Measurements from ENCODE around the gene NUP214.

NUP214 gene

GRCh38 chr9:131125288-131126058 lies at the start of gene NUP214:
Gene NUP214, plus strand, starts transcription at chr9:131125586. Its CDS starts 119 bp downstream, at chr9:131125705.
- DNase-seq, result peak; percentile 99

GRCh38 chr9:131076347-131077195 lies 48.8 kb upstream of the NUP214 start:
- no peak for DNase-seq

GRCh38 chr9:131078427-131079366 lies 46.7 kb upstream of the NUP214 start:
- DNase-seq, result no peak

- DNase-seq, result no peak
These were observed 44.8 kb upstream of the NUP214 start for GRCh38 chr9:131080589-131080988.

- DNase-seq, result no peak
These were observed 43.5 kb upstream of the NUP214 start for GRCh38 chr9:131081868-131082267.

- no peak for DNase-seq
These were observed 42.4 kb upstream of the NUP214 start for GRCh38 chr9:131082774-131083512.

GRCh38 chr9:131084661-131085369 lies 40.6 kb upstream of the NUP214 start:
- no peak for DNase-seq

- no peak for DNase-seq
These were observed 39.8 kb upstream of the NUP214 start for GRCh38 chr9:131085370-131086122.

GRCh38 chr9:131087354-131087893 lies 38.0 kb upstream of the NUP214 start:
- no peak for DNase-seq

GRCh38 chr9:131090025-131090787 lies 35.2 kb upstream of the NUP214 start:
- DNase-seq, result no peak

- no peak for DNase-seq
These were observed 33.9 kb upstream of the NUP214 start for GRCh38 chr9:131091352-131091992.

- no peak for DNase-seq
These were observed 33.4 kb upstream of the NUP214 start for GRCh38 chr9:131092030-131092429.

- no peak for DNase-seq
These were observed 32.6 kb upstream of the NUP214 start for GRCh38 chr9:131092548-131093440.

GRCh38 chr9:131094015-131094414 lies 31.4 kb upstream of the NUP214 start:
- no peak for DNase-seq

- DNase-seq, result no peak
These were observed 30.8 kb upstream of the NUP214 start for GRCh38 chr9:131094622-131095021.

- no peak for DNase-seq
These were observed 29.6 kb upstream of the NUP214 start for GRCh38 chr9:131095666-131096268.

Measured in NCI-H345 (cell line).